HG03520 (cell line): ENCODE measurements around the gene TXNL1.
A peak's percentile ranks its signal among the peaks of the same experiment; 100 is the strongest.

Source experiments
- ATAC-seq: cut with Tn5 transposase; IDR thresholded peaks from one replicate; pipeline ENCODE4 v1.9.1; 2021; ENCODE audit warnings: mild to moderate bottlenecking, moderate library complexity; ENCODE audit not compliant: unreplicated experiment

The TXNL1 gene

GRCh38 chr18:56645415-56646016, 7.1 kb upstream of the TXNL1 start:
- ATAC-seq = no peak

- ATAC-seq = no peak
These were observed 5.0 kb upstream of the TXNL1 start for GRCh38 chr18:56643381-56643780.

- no peak for ATAC-seq
These were observed 3.4 kb upstream of the TXNL1 start for GRCh38 chr18:56641714-56642337.

GRCh38 chr18:56639571-56639970, 1.2 kb upstream of the TXNL1 start:
- ATAC-seq = no peak

- no peak for ATAC-seq
These were observed 651 bp upstream of the TXNL1 start for GRCh38 chr18:56639104-56639381.

- peak; percentile 26 for ATAC-seq
These were observed 621 bp downstream of the TXNL1 start for GRCh38 chr18:56637711-56638231.

DNA sequence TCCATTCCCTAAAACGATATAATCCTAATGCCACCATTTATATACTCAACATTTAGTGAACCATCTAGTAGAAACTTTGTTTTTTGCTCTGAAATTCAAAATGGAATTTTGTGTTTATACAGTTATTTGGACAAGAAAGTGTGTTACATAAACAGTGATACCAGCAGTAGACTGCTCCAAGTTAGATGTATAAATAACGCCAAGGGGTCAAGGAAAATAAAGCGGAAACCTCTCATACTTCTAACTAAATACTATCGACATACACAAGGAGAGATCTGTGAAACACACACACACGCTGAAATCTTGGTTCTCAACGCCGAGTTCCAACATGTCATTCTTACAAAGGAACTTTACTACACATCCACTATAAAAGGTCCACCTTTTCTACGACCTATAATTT, 1.2 kb downstream of the TXNL1 start:
- ATAC-seq = no peak

GRCh38 chr18:56635007-56635406, 3.4 kb downstream of the TXNL1 start:
- no peak for ATAC-seq

GRCh38 chr18:56632070-56633022, 6.0 kb downstream of the TXNL1 start:
- ATAC-seq = no peak

GRCh38 chr18:56627991-56628390, 10.4 kb downstream of the TXNL1 start:
- ATAC-seq = no peak

GRCh38 chr18:56615738-56616520, 22.5 kb downstream of the TXNL1 start:
- ATAC-seq = no peak

DNA sequence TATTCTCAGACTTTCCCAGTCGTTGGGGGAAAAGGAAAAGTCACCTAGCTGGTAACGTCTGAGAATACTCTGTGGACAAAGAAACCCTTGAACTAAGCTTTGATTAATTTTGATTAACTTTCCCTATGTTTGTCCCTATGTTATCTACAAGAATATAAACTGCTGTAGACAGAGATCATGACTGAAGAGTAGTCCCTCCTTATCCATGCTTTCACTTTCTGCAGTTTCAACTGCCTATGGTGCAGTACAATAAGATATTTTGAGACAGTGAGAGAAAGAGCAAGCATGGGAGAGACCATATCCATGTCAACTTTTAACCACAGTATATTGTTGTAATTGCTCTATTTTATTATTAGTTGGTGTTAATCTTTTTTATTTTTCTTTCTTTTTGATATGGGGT, 31.8 kb downstream of the TXNL1 start:
- no peak for ATAC-seq

GRCh38 chr18:56598422-56598821, 40.0 kb downstream of the TXNL1 start:
- no peak for ATAC-seq

DNA sequence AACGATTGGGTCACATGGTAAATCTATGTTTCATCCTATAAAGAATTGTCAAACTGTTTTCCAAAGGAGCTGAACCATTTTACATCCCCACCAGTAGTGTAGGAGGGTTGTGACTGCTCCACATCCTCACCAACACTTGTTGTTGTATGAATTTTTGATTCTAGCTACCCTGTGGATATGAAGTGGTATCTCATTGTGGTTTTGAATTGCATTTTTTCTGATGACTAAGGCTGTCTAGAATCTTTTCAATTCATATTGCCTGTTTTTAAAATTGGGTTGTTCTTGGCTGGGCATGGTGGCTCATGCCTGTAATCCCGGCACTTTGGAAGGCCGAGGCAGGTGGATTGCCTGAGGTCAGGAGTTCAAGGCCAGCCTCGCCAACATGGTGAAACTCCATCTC, 44.5 kb downstream of the TXNL1 start:
- no peak for ATAC-seq

- no peak for ATAC-seq
These were observed 58.4 kb downstream of the TXNL1 start for GRCh38 chr18:56580026-56580425.

GRCh38 chr18:56579451-56579850, 58.9 kb downstream of the TXNL1 start:
- no peak for ATAC-seq

DNA sequence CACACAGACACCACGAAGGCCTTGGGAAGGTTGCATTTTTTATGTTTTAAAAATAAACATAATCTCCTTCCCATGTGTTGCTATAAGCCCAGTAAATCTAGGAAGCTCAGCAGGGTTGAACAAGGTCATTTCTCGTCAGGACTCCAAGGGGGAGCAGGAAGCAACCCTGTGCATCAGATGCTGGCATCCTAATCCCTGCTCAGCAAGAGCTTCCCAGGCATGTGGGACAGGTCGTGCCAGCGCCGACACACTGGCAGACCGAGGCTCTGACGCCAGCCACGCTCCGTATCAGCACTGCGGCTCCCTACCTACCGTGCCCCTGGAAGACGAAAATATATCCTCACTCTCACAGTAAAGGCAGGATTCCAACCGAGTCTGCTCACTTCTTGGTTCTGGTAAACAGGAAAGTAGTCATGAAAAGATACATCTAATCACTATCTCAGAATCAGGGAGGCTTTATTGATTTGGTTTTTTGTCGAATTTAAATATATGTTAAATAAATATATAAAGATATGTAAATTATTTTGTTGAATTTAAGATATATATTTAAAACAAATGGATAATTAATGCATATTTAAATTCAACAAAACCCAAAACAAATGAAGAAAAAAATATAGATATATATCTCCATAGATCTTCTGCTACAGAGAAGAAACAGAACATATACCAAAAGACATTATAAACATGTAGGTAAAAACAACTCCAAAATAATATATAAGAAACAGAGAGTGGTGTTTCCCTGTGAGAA, 61.4 kb downstream of the TXNL1 start:
- ATAC-seq = no peak

DNA sequence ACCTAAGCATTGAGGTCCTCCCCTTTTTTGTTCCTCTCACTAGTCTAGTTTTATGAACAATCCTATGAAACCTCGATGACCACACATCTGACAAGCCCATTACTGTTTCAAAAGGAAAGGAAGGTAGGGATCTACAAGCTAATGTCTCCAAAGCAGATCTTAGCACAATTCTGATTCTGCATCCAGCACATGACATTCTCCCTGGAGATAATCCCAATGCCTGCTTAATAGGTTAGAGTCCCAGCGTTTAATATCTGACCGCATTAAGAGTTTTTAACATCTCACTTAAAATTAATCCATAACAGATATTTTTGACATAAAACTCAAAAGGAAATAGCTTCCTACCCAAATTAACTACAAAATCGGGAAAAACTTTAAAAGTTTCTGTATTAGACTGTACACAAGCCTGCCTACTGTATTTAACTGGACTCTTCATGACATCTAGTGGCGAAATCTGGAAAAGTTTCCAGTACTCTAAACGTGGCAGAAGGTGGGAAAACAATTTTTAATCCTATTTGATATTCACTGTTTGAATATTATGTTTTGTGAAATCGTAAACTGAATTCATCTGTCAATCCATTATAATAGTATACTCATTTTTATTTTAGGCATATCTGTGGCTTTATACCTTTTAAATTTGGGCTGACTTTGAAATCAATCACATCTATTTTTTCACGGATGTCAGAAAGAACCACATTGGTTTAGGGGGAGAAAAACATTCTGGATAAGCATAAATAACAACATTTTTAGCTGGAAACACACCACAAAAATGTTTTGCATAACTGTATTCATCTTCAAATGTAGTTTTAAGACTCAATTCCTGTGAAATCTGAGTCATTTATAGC, 62.4 kb downstream of the TXNL1 start:
- ATAC-seq = no peak

GRCh38 chr18:56574861-56575260, 63.5 kb downstream of the TXNL1 start:
- no peak for ATAC-seq
